Measurements from ENCODE around the gene SYT14. TPM values are rescaled to one million over a fixed set of nuclear protein-coding genes. Genes with fewer than 3 reads are reported as not detected.

The SYT14 gene
- total and polyA plus RNA-seq, 7 donors: under 0.01 to 0.71 (median 0.22) TPM; not detected in 1

GRCh38 chr1:210089855-210090254, 151.8 kb downstream of the SYT14 start:
- no peaks in the 10 kb centered on the region for H3K4me1 ChIP-seq
- DNase-seq: no peak
- H3K27ac ChIP-seq: no peak overlapping the region
- no peak for TF ChIP-seq POLR2AphosphoS5 (IDR thresholded peaks at IDR 0.05)
- TF ChIP-seq POLR2A (IDR thresholded peaks at IDR 0.05): no peak
- TF ChIP-seq CTCF (IDR thresholded peaks at IDR 0.05): no peak
- no peak for TF ChIP-seq EP300 (IDR thresholded peaks at IDR 0.05)
- WGBS, 2 donors: 75 to 84% methylated on average over 6 of the region's 6 CpGs
- no peak overlapping the region for H3K4me3 ChIP-seq
- H3K36me3 ChIP-seq: no peaks in the 10 kb centered on the region
- no peaks in the 10 kb centered on the region for H3K27me3 ChIP-seq
- no peaks in the 10 kb centered on the region for H3K9me3 ChIP-seq
- intact Hi-C loops (cut with DNase I): no loop called here

GRCh38 chr1:210092366-210092765, 154.3 kb downstream of the SYT14 start:
- no peak for DNase-seq
- no peak for TF ChIP-seq POLR2A (IDR thresholded peaks at IDR 0.05)
- no peak for TF ChIP-seq EP300 (IDR thresholded peaks at IDR 0.05)
- no peak for TF ChIP-seq CTCF (IDR thresholded peaks at IDR 0.05)
- no peak for TF ChIP-seq POLR2AphosphoS5 (IDR thresholded peaks at IDR 0.05)
- Histone ChIP-seq H3K9me3 (no peaks in the 10 kb centered on the region), H3K27me3 (no peaks in the 10 kb centered on the region), H3K4me1 (no peaks in the 10 kb centered on the region), H3K4me3 (no peak overlapping the region), H3K36me3 (no peaks in the 10 kb centered on the region), H3K27ac (no peak overlapping the region)
- intact Hi-C loops (cut with DNase I): no loop called here
- WGBS, 2 donors: 90 to 93% methylated on average over 3 of the region's 3 CpGs

- Histone ChIP-seq H3K4me1 (no peaks in the 10 kb centered on the region), H3K4me3 (no peak overlapping the region), H3K36me3 (no peaks in the 10 kb centered on the region), H3K27me3 (no peaks in the 10 kb centered on the region), H3K9me3 (no peaks in the 10 kb centered on the region), H3K27ac (no peak overlapping the region)
- DNase-seq: no peak
- 78 to 91% methylated on average over 3 of the region's 3 CpGs for WGBS, 2 donors
- TF ChIP-seq POLR2A (IDR thresholded peaks at IDR 0.05) (no peak), POLR2AphosphoS5 (IDR thresholded peaks at IDR 0.05) (no peak), CTCF (IDR thresholded peaks at IDR 0.05) (no peak), EP300 (IDR thresholded peaks at IDR 0.05) (no peak)
- intact Hi-C loops (cut with DNase I): no loop called here
Observed at GRCh38 chr1:210093461-210093860, 155.4 kb downstream of the SYT14 start.

- Histone ChIP-seq H3K4me3 (no peak overlapping the region), H3K36me3 (no peaks in the 10 kb centered on the region), H3K9me3 (no peaks in the 10 kb centered on the region), H3K27me3 (no peaks in the 10 kb centered on the region), H3K4me1 (no peaks in the 10 kb centered on the region), H3K27ac (no peak overlapping the region)
- WGBS, 2 donors: 61 to 78% methylated on average over 3 of the region's 3 CpGs
- no peak for DNase-seq
- no peak for TF ChIP-seq POLR2AphosphoS5 (IDR thresholded peaks at IDR 0.05)
- TF ChIP-seq POLR2A (IDR thresholded peaks at IDR 0.05): no peak
- TF ChIP-seq EP300 (IDR thresholded peaks at IDR 0.05): no peak
- no peak for TF ChIP-seq CTCF (IDR thresholded peaks at IDR 0.05)
- intact Hi-C loops (cut with DNase I): no loop called here
Observed at GRCh38 chr1:210098356-210098755, 160.3 kb downstream of the SYT14 start.

GRCh38 chr1:210099921-210100320, 161.9 kb downstream of the SYT14 start:
- no peak for TF ChIP-seq POLR2A (IDR thresholded peaks at IDR 0.05)
- TF ChIP-seq POLR2AphosphoS5 (IDR thresholded peaks at IDR 0.05): no peak
- TF ChIP-seq CTCF (IDR thresholded peaks at IDR 0.05): no peak
- TF ChIP-seq EP300 (IDR thresholded peaks at IDR 0.05): no peak
- Histone ChIP-seq H3K27ac (no peak overlapping the region), H3K4me3 (no peak overlapping the region), H3K27me3 (no peaks in the 10 kb centered on the region), H3K36me3 (no peaks in the 10 kb centered on the region), H3K9me3 (no peaks in the 10 kb centered on the region), H3K4me1 (no peaks in the 10 kb centered on the region)
- WGBS, 2 donors: 77 to 80% methylated on average over 1 of the region's 1 CpG
- DNase-seq: no peak
- intact Hi-C loops (cut with DNase I): no loop called here
